Measurements from ENCODE around the gene PLK3. TPM values are rescaled to one million over a fixed set of nuclear protein-coding genes. Genes with fewer than 3 reads are reported as not detected.

PLK3 gene
- total and polyA plus RNA-seq, 9 of the 15 experiments (the other 6 are each of a cell fraction or from before 2014, with no cell fraction given) = 0.52 to 22.7 (median 11.0) TPM

GRCh38 chr1:44801491-44802305 lies 1.5 kb downstream of the PLK3 start (continued):
- TF ChIP-seq CAMTA2 (CRISPR knock-in tag; conservative IDR thresholded peaks at IDR 0.05) (no peak), NKRF (IDR thresholded peaks at IDR 0.05; ENCODE audit: borderline replicate concordance) (peak; percentile 57; the same call in 1 of the 2 replicates), MEF2D (tag; conservative IDR thresholded peaks at IDR 0.05; ENCODE audit: low read depth) (no peak), KDM5B (IDR thresholded peaks at IDR 0.05; ENCODE audit: insufficient replicate concordance, low read depth, low read length) (no peak), BACH1 (tag; IDR thresholded peaks at IDR 0.05) (no peak), TAF15 (IDR thresholded peaks at IDR 0.05; ENCODE audit: low read depth, low read length) (no peak), CREB5 (CRISPR knock-in tag; IDR thresholded peaks at IDR 0.05) (no peak), STAT6 (CRISPR knock-in tag; IDR thresholded peaks at IDR 0.05) (no peak), SIRT6 (IDR thresholded peaks at IDR 0.05; ENCODE audit: low read depth, low read length) (no peak), CBFA2T2 (conservative IDR thresholded peaks at IDR 0.05) (peak; percentile 64), ARID3B (CRISPR knock-in tag; IDR thresholded peaks at IDR 0.05; ENCODE audit: borderline replicate concordance) (no peak), ZNF639 (CRISPR knock-in tag; conservative IDR thresholded peaks at IDR 0.05 in 1 of 2, IDR thresholded peaks at IDR 0.05 in 1 of 2) (no peak)
